K562 (cell line): Measurements from ENCODE around the gene STX7. TPM values are rescaled to one million over a fixed set of nuclear protein-coding genes. Genes with fewer than 3 reads are reported as not detected.
A peak's percentile ranks its signal among the peaks of the same experiment; 100 is the strongest.

Experiments
- BCL6 ChIP-seq: fragments of 250-450 bp; sonication (Bioruptor Pico); IDR thresholded peaks from 2 replicates; pipeline ENCODE4 v1.4.0; 2020
- ELF4 ChIP-seq: fragments of 450-650 bp; formaldehyde crosslinking; IDR thresholded peaks from 2 replicates; pipeline ENCODE4 v1.4.0; 2022; ENCODE audit warnings: missing genetic modification characterization
- FOS ChIP-seq: IDR thresholded peaks from 3 replicates; pipeline ENCODE4 v1.6.1; 2011; ENCODE audit not compliant: insufficient read length; ENCODE audit errors: extremely low read depth
- MAFK ChIP-seq: IDR thresholded peaks from 2 replicates; pipeline ENCODE4 v1.6.1; 2011; ENCODE audit warnings: low read length, improper control_type of control experiment
- MTF1 ChIP-seq: fragments of 250-450 bp; sonication (Bioruptor Pico); IDR thresholded peaks from 2 replicates; pipeline ENCODE4 v1.9.0; 2021; ENCODE audit warnings: moderate library complexity, mild to moderate bottlenecking, inconsistent platforms, borderline replicate concordance
- MYNN ChIP-seq, 2 experiments: sonication (generic); formaldehyde crosslinking in 1 of 2; IDR thresholded peaks; 2 replicates each; pipeline versions ENCODE4 v1.5.0 to v1.6.1; 2016 to 2020; ENCODE audit warnings: antibody characterized with exemption in 1 of 2, missing genetic modification reagents in 1 of 2
- PCBP1 ChIP-seq: fragments of 200-400 bp; formaldehyde crosslinking; IDR thresholded peaks from 2 replicates; pipeline ENCODE4 v1.6.1; 2018; ENCODE audit warnings: mild to moderate bottlenecking, low read depth, low read length; ENCODE audit not compliant: poor library complexity, severe bottlenecking
- PKNOX1 ChIP-seq: fragments of 450-650 bp; IDR thresholded peaks from 2 replicates; pipeline ENCODE4 v1.6.1; 2016
- RAD51 ChIP-seq: fragments of 450-650 bp; IDR thresholded peaks from 2 replicates; pipeline ENCODE4 v1.7.1; 2016; ENCODE audit warnings: low read depth, mild to moderate bottlenecking, borderline replicate concordance
- RBFOX2 ChIP-seq: fragments of 200-400 bp; formaldehyde crosslinking; IDR thresholded peaks from 2 replicates; pipeline ENCODE4 v1.6.1; 2017; ENCODE audit warnings: low read depth, mild to moderate bottlenecking, low read length, moderate library complexity
- TAF9B ChIP-seq: fragments of 450-650 bp; IDR thresholded peaks from 2 replicates; pipeline ENCODE4 v1.6.1; 2018; ENCODE audit warnings: mild to moderate bottlenecking; ENCODE audit not compliant: partially characterized antibody
- TCF3 ChIP-seq: sonication (generic); formaldehyde crosslinking; IDR thresholded peaks from 2 replicates; pipeline ENCODE4 v1.4.0; 2020; ENCODE audit warnings: mild to moderate bottlenecking, missing genetic modification reagents
- ZFX ChIP-seq: sonication (generic); formaldehyde crosslinking; IDR thresholded peaks from 2 replicates; pipeline ENCODE4 v1.8.0; 2022; ENCODE audit warnings: mild to moderate bottlenecking, missing genetic modification reagents, moderate library complexity
- ZNF512 ChIP-seq: IDR thresholded peaks from 2 replicates; pipeline ENCODE4 v1.6.1; 2016; ENCODE audit warnings: missing genetic modification characterization, missing compliant biosample characterization
- polyA plus RNA-seq, 8 experiments: library from polyadenylated mRNA; depleted of rRNA in 4 of 8; stranded (reverse) in 5 of 8; unstranded in 3 of 8; fragments of >200 nt; fragmentation: Nextera tagmentation in 2 of 8; fragmentation: Illumina TruSeq in 1 of 8; extraction: Ambion mirVana in 2 of 8; extraction: Trizol in 1 of 8; gene quantifications; 2 replicates each; pipeline versions ENCODE4 v1.2.1 to v1.2.3, GENCODE V29; 2011 to 2014; ENCODE audit warnings: inconsistent platforms in 1 of 8, missing spikeins in 1 of 8
- total RNA-seq, 7 experiments: library from RNA; depleted of rRNA in 6 of 7; stranded (reverse); fragments of >200 nt in 6 of 7; fragmentation: Illumina TruSeq in 2 of 7; extraction: Trizol in 2 of 7; gene quantifications; 2 replicates each; pipeline versions ENCODE4 v1.2.1 to v1.2.3, GENCODE V29; 2011 to 2021; ENCODE audit warnings: low replicate concordance in 1 of 7
- TF ChIP-seq, protein P1 (sequence below): sonication (generic); formaldehyde crosslinking; IDR thresholded peaks from 2 replicates; pipeline ENCODE4 v1.8.0; 2022; ENCODE audit warnings: mild to moderate bottlenecking, missing genetic modification reagents
- TF ChIP-seq, protein P2 (sequence below): fragments of 250-450 bp; sonication (Bioruptor Pico); IDR thresholded peaks from 2 replicates; pipeline ENCODE4 v1.5.1; 2021; ENCODE audit warnings: mild to moderate bottlenecking
- TF ChIP-seq, protein P3 (sequence below): sonication (generic); IDR thresholded peaks from 2 replicates; pipeline ENCODE4 v1.6.1; 2016

The STX7 gene
- total and polyA plus RNA-seq, 9 of the 15 experiments (the other 6 are each of a cell fraction or from before 2014, with no cell fraction given), result 13.0 to 34.4 (median 25.3) TPM

DNA sequence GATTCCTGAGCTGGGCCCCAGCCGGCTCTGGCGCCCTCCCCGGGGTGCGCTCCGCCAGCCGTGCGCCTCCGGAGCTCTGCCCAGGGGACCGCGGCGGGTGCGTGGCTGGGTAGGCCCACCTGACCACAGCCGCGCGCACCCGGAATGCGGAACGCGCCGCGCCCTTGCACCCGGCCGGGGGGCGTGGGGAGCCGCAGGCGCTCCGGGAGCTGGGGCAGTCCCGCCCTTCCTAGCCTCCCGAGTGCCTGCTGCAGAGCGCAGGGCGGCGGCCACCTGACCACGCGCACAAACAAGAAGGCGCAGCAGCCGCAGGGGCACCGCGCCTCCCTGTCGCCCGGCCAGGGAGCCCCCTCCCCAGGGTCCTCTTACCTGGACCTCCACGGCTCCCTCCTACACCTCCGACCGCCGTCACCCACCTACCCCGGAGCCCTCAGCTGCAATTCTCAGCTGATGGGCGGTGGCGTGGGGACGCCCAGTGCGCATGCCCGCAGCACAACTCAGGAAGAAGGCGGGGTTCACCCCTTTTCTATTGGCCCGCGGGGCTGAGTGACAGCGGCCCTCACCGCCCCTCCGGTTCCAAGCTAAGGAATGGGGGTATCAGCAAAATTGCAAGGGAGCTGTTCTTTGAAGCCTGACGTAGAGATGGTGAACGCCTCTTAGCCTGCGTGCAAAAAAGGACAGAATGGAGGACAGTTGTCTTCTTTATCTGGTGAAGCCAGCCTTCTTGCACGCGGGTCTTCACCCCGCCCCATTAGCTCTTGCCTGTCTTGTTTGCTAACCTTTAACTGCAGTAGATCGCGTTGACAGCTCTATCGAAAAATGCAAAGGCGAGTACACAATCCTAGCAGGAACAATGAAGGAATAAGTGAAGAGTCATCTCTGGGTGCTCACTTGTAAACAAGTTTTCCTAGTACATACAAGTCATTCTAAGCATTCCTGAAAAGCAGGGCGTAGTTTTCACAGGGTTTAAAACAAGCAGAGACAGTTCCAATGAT, at the start of gene STX7 (continued):
- TF ChIP-seq, protein P1, sequence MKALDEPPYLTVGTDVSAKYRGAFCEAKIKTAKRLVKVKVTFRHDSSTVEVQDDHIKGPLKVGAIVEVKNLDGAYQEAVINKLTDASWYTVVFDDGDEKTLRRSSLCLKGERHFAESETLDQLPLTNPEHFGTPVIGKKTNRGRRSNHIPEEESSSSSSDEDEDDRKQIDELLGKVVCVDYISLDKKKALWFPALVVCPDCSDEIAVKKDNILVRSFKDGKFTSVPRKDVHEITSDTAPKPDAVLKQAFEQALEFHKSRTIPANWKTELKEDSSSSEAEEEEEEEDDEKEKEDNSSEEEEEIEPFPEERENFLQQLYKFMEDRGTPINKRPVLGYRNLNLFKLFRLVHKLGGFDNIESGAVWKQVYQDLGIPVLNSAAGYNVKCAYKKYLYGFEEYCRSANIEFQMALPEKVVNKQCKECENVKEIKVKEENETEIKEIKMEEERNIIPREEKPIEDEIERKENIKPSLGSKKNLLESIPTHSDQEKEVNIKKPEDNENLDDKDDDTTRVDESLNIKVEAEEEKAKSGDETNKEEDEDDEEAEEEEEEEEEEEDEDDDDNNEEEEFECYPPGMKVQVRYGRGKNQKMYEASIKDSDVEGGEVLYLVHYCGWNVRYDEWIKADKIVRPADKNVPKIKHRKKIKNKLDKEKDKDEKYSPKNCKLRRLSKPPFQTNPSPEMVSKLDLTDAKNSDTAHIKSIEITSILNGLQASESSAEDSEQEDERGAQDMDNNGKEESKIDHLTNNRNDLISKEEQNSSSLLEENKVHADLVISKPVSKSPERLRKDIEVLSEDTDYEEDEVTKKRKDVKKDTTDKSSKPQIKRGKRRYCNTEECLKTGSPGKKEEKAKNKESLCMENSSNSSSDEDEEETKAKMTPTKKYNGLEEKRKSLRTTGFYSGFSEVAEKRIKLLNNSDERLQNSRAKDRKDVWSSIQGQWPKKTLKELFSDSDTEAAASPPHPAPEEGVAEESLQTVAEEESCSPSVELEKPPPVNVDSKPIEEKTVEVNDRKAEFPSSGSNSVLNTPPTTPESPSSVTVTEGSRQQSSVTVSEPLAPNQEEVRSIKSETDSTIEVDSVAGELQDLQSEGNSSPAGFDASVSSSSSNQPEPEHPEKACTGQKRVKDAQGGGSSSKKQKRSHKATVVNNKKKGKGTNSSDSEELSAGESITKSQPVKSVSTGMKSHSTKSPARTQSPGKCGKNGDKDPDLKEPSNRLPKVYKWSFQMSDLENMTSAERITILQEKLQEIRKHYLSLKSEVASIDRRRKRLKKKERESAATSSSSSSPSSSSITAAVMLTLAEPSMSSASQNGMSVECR (CRISPR knock-in tag), result peak; percentile 76; the same call in 1 of the 2 replicates
- TF ChIP-seq MYNN (IDR thresholded peaks at IDR 0.05) (0 out of 2 replicates have a peak, but pooled peaks have one; percentile 17), MYNN (CRISPR knock-in tag; IDR thresholded peaks at IDR 0.05) (no peak), PCBP1 (no peak), RAD51 (peak; percentile 48; the same call in 1 of the 2 replicates), PKNOX1 (peak; percentile 99), TAF9B (peak; percentile 57), ELF4 (CRISPR knock-in tag) (no peak), RBFOX2 (peak; percentile 76), ZNF512 (tag) (no peak), BCL6 (CRISPR knock-in tag) (no peak), MTF1 (no peak), TCF3 (peak; percentile 80), FOS (peak; percentile 31), MAFK (peak; percentile 57), ZFX (CRISPR knock-in tag) (peak; percentile 89)
- TF ChIP-seq, protein P2, sequence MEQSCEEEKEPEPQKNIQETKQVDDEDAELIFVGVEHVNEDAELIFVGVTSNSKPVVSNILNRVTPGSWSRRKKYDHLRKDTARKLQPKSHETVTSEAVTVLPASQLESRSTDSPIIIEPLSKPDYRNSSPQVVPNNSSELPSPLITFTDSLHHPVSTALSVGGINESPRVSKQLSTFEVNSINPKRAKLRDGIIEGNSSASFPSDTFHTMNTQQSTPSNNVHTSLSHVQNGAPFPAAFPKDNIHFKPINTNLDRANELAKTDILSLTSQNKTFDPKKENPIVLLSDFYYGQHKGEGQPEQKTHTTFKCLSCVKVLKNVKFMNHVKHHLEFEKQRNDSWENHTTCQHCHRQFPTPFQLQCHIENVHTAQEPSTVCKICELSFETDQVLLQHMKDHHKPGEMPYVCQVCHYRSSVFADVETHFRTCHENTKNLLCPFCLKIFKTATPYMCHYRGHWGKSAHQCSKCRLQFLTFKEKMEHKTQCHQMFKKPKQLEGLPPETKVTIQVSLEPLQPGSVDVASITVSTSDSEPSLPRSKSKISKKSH, result no peak
- TF ChIP-seq, protein P3, sequence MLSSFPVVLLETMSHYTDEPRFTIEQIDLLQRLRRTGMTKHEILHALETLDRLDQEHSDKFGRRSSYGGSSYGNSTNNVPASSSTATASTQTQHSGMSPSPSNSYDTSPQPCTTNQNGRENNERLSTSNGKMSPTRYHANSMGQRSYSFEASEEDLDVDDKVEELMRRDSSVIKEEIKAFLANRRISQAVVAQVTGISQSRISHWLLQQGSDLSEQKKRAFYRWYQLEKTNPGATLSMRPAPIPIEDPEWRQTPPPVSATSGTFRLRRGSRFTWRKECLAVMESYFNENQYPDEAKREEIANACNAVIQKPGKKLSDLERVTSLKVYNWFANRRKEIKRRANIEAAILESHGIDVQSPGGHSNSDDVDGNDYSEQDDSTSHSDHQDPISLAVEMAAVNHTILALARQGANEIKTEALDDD, result no peak; the same call in 1 of the 2 replicates
